CD4-positive, alpha-beta T cell treated with Interleukin-6 for 4 hours (primary cell): Measurements from ENCODE around the gene TNRC18.
"Not testable (repeated sequence)": the region's sequence is repeated elsewhere in the genome, so short reads cannot be mapped to it uniquely, and the experiment has no call there.

Experiments used
- DNase-seq: peaks from one replicate; pipeline ENCODE4 v3.0.0-alpha.2; 2020; ENCODE audit warnings: mixed read lengths

The TNRC18 gene

DNA sequence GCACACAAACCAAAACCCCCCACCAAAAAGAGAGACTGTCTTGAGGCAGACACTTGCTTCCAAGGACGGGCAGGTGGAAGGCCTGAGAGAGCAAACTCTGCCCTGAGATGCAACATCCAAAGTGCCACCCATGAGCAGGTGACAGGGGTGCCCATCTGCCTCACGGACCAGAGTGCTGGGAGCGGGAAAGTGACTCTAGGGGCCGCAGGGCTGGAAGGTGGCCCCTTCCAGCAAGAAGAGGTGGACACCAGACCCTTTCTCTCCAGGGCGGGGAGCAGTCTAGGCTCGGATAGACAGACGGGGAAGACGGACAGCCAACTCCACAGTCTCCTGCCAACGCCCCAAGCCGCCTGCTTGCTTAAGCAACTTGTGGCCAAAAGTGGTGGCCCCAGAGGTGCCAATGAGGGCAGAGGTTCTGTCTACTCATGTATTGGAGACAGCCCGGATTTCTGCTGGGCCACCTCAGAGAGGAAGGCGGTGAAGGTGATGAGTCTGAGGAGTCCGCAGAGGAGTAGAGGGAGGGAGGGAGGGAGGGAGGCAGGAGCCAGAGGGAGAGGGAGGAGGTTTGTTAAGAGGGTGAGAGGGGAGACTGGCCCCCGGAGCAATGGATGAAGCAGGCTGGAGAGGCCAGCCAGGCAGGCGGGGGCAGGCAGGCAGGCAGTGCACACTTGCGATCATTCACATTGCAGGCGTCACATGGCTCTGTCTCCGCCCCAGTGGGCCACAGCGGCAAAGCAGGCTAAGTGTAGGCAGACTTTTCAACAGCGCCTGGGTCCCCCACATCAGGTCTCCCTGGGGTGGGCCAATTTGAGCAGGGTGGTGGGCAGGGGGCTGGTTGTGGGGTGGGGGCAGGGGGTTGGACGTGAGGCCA is 75.3 kb downstream of the TNRC18 start:
- DNase-seq: no peak

DNA sequence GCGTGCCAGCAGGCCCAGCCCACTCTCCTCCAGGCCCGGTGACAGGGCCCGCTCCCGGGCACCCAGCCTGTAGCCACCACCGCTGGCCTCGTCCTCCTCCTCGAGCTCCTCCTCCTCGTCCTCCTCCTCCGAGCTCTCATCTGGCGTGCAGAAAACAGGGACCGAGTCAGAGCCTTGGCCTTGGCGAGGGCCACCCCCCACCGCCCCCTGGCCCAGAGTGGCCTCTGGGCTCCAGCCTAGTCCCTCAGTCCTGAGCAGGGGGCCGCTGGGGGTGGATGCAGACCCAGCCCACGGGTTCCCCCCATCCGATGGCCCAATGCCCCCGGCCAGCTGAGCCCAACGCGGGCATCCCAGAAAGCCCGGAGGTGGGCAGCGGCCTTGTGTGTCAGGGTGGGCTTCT is 78.0 kb downstream of the TNRC18 start:
- no peak for DNase-seq

DNA sequence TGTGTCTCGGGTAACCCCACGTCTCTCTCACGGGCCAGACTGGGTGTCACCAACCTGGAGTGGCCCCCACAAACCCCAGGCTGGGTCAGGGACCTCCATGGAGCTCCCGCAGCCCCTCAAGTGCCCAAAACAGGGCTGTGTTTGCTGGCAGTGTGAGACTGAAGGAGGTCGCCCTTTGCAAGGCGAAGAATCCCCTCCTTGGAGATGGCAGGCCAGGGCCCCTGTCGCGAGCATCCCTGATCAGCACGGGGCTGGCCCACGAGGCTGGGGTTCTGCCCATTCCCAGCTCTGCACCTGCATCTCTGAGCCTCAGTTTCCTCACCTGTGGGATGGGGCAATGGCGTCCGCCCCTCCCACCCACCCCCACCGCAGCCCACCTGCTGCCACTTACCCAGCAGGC is 78.5 kb downstream of the TNRC18 start:
- DNase-seq: no peak

DNA sequence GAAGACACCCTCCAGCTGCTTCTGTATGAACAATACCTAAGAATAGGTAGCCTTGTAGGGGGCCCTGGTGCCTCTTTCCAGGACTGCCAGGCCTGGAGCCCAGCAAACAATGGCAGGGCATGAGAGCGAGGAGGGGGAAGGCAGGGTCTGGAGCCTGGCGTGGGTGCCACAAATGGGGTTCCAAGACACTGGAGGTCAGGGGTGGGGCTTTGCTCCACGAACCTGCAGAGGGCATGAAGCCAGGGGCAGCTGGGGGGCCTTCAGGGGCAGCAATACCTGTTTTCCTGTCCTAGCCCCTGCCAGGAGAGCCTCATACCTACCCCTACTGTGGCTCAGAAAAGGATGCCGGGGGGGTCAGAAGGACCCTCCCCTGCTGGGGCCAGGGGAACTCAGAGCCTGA is 79.3 kb downstream of the TNRC18 start:
- no peak for DNase-seq

GRCh38 chr7:5343884-5344283 is 79.8 kb downstream of the TNRC18 start:
- no peak for DNase-seq

DNA sequence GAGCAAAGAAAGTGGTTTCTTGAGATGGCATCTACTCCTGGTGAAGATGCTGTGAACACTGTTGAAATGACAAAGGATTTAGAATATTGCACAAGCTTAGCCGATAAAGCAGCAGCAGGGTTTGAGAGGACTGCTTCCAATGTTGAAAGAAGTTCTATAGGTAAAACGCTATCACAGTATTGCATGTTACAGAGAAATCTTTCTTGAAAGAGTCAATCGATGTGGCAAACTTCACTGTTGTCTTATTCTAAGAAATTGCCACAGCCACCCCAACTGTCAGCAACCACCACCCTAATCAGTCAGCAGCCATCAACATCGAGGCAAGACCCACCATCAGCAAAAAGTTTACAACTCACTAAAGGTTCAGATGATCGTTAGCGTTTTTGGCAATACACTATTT is 81.0 kb downstream of the TNRC18 start:
- no peak for DNase-seq

DNA sequence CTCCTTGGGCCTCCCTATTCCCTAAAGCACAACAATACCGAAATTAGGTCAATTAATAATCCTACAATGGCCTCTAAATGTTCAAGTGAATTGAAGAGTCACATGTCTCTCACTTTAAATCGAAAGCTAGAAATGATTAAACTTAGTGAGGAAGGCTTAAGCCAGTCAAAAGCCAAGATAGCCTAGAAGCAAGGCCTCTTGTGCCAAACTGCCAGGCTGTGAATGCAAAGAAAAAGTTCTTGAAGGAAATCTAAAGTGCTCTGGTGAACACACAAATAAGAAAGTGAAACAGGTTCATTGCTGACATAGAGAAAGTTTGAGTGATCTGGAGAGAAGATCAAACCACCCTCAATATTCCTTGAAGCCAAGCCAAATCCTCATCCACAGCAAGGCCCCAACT is 83.7 kb downstream of the TNRC18 start:
- DNase-seq: no peak

- no peak for DNase-seq
These were observed 86.6 kb downstream of the TNRC18 start for GRCh38 chr7:5337047-5337446.

- DNase-seq: no peak
These were observed 89.0 kb downstream of the TNRC18 start for GRCh38 chr7:5334671-5335070.

DNA sequence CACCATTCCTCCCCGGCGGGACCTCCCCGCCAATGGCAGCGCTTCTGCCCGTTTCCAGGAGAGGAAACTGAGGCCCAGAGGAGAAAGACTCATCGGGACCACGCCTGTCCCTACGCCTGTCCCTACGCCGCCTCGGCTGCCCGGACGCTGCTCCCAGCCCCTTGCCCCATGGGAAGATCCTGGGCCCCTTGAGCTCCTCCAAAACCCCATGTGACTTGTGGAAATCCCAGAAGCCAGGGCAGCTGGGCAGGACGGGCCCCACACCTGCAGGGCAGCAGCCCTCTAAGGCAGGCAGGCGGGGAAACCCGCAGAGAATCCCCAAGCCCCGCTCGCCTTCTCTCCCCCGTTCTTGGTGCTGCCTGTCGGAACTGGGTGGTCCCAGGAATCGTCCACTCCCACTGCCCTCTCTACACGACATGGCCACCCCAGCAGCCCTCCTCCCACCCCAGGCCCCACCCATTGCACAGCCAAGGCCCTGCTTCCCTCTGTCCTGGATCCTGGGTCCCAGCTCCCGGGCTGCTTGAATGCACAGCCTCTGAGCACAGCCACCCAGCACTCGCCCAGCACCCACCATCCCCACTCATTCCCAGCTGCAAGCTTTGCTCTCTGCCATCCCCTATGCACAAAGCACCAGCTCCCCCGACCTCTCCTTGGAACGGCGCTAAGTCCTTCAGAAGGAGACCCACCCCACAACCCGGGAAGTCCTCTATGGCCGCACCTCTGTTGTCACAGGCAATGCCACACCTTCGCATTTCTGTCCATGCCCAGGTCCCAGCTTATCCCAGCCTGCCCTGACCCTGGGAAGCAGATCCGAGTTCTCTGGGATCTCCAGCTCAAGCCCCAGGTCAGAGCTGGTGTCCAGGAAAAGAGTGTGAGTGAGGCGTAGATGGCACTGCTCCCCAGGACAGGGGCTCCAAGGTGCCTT is 90.3 kb downstream of the TNRC18 start:
- no peak for DNase-seq

GRCh38 chr7:5332579-5332978 is 91.1 kb downstream of the TNRC18 start:
- DNase-seq: no peak

DNA sequence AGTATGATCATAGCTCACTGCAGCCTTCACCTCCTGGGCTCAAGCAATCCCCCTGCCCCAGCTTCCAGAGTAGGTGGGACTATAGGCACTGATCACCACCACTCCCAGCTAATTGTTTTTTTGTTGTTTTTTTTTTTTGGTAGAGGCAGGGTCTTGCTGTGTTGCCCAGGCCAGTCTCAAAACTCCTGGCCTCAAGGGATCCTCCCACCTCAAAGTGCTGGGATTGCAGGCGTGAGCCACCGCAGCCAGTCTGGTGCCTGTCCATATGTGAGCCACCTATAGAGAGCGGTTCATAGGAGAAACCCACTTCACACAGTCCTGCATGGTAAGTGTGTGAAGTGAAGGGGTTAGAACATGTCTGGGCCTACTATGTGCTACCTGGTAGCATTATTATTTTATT is 93.3 kb downstream of the TNRC18 start:
- no peak for DNase-seq

- DNase-seq: no peak
These were observed 98.7 kb downstream of the TNRC18 start for GRCh38 chr7:5324961-5325360.

DNA sequence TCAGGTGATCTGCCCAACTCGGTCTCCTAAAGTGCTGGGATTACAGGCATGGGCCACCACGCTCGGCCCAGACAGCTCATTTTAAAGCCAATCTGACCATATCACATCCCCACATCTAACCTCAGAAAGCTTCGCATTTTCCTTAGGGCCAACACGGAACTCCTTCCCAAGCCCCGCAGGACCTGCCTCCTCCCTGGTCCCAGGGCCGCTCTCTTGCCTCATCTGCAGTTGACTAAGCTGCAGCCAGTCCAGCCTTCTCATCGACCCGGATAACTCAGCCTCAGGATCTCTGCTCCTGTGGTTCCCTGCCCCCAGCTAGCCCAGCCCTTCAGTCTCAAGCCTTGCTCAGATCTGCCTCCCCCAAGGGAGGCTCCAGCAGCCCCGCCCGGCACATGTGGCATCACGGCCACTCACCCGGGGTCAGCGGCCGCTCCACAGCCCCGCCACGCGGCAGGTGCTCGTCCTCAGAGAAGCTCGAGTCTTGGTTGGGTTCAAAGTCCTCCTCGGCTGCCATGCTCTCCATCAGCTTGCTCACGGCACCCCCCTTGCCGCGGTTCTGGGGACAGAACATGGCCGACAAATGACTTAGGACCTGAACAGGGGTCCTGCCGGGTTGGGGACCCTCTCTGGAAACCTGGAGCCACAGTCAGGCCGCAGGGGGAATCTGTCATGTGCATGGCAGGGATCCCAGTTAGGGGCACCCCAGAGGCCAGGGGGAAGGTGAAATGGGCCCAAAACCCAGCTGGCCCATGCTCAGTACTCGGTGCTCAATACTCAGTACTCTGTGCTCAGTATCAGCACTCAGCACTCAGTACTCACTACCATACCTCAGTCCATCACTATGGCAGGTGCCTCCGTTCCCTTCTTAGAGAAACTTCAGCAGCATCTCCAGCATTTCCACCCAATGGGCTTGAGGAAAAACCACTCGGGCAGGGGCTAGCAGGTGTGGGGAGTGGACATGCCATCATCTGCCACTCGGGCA is 99.5 kb downstream of the TNRC18 start:
- not testable (repeated sequence) for DNase-seq

GRCh38 chr7:5322621-5323410 is 100.8 kb downstream of the TNRC18 start:
- no peak for DNase-seq

- no peak for DNase-seq
These were observed 102.7 kb downstream of the TNRC18 start for GRCh38 chr7:5320802-5321396.

- DNase-seq: no peak
These were observed 103.2 kb downstream of the TNRC18 start for GRCh38 chr7:5320391-5320790.

DNA sequence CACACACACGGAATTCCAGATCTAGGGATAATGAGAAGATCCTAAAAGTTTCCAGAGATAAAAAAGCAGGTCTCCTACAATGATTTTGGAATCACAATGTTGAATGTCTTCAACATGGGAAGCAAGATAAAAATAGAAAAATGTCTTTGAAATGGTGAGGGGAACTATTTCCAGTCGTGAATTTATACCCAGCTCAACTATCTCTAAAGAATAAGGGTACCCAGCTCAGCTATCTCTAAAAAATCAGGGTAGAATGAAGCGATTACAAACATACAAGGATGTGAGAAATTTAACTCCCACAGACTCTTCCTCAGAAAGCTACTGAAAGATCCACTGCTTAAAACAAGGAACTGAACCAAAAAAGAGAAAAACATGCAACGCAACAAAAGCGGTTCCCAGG is 105.0 kb downstream of the TNRC18 start:
- not testable (repeated sequence) for DNase-seq

DNA sequence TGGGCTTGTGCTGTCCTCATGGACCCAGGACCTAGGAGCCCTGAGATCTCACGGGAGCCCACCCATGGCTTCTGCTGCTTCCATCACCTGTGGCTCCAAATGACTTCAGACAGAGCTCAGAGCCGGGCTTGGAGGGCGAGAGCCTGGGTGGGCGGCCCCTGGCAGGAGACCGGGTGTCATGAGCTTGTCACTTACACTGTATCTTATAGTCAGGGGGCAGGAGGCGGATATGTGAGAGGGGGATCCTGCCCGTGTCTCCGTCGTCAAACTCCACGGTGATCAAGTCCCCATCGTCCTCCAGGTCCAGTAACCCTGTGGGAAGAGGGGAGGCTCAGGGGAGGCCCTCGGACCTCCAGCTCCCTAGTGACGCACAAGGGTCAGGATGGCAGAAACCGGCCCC is 107.9 kb downstream of the TNRC18 start:
- no peak for DNase-seq

GRCh38 chr7:5314864-5315263 is 108.8 kb downstream of the TNRC18 start:
- no peak for DNase-seq
